ENCODE measurements around the gene ATP10A.

GRCh38 chr15:25832158-25832557, 31.0 kb downstream of the ATP10A start:
- no peak for TF ChIP-seq ELF1 (IDR thresholded peaks at IDR 0.05)
- no peak for TF ChIP-seq RAD21 (IDR thresholded peaks at IDR 0.05; ENCODE audit: low read length)
- no peak for TF ChIP-seq SMC3 (IDR thresholded peaks at IDR 0.05; ENCODE audit: low read depth, low read length)
- TF ChIP-seq, protein P1, sequence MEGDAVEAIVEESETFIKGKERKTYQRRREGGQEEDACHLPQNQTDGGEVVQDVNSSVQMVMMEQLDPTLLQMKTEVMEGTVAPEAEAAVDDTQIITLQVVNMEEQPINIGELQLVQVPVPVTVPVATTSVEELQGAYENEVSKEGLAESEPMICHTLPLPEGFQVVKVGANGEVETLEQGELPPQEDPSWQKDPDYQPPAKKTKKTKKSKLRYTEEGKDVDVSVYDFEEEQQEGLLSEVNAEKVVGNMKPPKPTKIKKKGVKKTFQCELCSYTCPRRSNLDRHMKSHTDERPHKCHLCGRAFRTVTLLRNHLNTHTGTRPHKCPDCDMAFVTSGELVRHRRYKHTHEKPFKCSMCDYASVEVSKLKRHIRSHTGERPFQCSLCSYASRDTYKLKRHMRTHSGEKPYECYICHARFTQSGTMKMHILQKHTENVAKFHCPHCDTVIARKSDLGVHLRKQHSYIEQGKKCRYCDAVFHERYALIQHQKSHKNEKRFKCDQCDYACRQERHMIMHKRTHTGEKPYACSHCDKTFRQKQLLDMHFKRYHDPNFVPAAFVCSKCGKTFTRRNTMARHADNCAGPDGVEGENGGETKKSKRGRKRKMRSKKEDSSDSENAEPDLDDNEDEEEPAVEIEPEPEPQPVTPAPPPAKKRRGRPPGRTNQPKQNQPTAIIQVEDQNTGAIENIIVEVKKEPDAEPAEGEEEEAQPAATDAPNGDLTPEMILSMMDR (IDR thresholded peaks at IDR 0.05), result no peak
- no peak for TF ChIP-seq EP300 (IDR thresholded peaks at IDR 0.05; ENCODE audit: borderline replicate concordance in 1 of 2, low read depth in 1 of 2, low read length in 1 of 2)
- no peak for TF ChIP-seq POLR2AphosphoS5 (IDR thresholded peaks at IDR 0.05; ENCODE audit: low read depth, low read length)
- TF ChIP-seq PBX3 (IDR thresholded peaks at IDR 0.05), result no peak
- TF ChIP-seq TEAD4 (IDR thresholded peaks at IDR 0.05; ENCODE audit: borderline replicate concordance, insufficient read depth), result no peak
- TF ChIP-seq RFX5 (IDR thresholded peaks at IDR 0.05; ENCODE audit: low read length), result no peak
- no peak for TF ChIP-seq GATA2 (CRISPR knock-in tag; IDR thresholded peaks at IDR 0.05)
- TF ChIP-seq RCOR1 (IDR thresholded peaks at IDR 0.05; ENCODE audit: low read length), result no peak
- no peak for TF ChIP-seq REST (IDR thresholded peaks at IDR 0.05; ENCODE audit: low read depth, low read length)
- TF ChIP-seq JUND (IDR thresholded peaks at IDR 0.05), result no peak
- TF ChIP-seq EZH2phosphoT487 (IDR thresholded peaks at IDR 0.05; ENCODE audit: borderline replicate concordance, low read depth), result no peak
